KBM-7 (cell line): ENCODE data around the gene RAPGEF5.

Experiments
- DNase-seq: peaks from one replicate; pipeline ENCODE4 v3.0.0-alpha.2; 2015
- in situ Hi-C: fragments of 300-500 bp; cut with MboI; formaldehyde crosslinking; loops from 2 replicates; pipeline ENCODE4 v1.14.3; 2020; ENCODE audit warnings: low sequenced_read_pairs, low pct_unique_long_range_greater_than_20kb, mixed read lengths

RAPGEF5 gene

GRCh38 chr7:22182149-22182548 is 174.8 kb downstream of the RAPGEF5 start:
- DNase-seq, result no peak
- in situ Hi-C loops, result no loop called here

GRCh38 chr7:22181663-22182062 is 175.3 kb downstream of the RAPGEF5 start:
- in situ Hi-C loops, result no loop called here

GRCh38 chr7:22179442-22179879 is 177.5 kb downstream of the RAPGEF5 start:
- in situ Hi-C loops, result no loop called here

More at GRCh38 chr7:22181663-22182062, 175.3 kb downstream of the RAPGEF5 start:
- DNase-seq, result no peak

GRCh38 chr7:22178735-22179134 is 178.2 kb downstream of the RAPGEF5 start:
- DNase-seq, result no peak
- in situ Hi-C loops, result no loop called here

More at GRCh38 chr7:22179442-22179879, 177.5 kb downstream of the RAPGEF5 start:
- DNase-seq, result no peak

GRCh38 chr7:22176791-22177412 is 180.1 kb downstream of the RAPGEF5 start:
- in situ Hi-C loops, result no loop called here
- DNase-seq, result no peak

GRCh38 chr7:22174574-22174953 is 182.4 kb downstream of the RAPGEF5 start:
- no peak for DNase-seq
- in situ Hi-C loops, result no loop called here

GRCh38 chr7:22173685-22174573 is 183.0 kb downstream of the RAPGEF5 start:
- in situ Hi-C loops, result no loop called here
- peak; percentile 57 for DNase-seq

GRCh38 chr7:22168129-22168634 is 188.8 kb downstream of the RAPGEF5 start:
- no peak for DNase-seq
- in situ Hi-C loops, result no loop called here

GRCh38 chr7:22167482-22167881 is 189.5 kb downstream of the RAPGEF5 start:
- in situ Hi-C loops, result no loop called here
- DNase-seq, result no peak

- DNase-seq, result no peak
- in situ Hi-C loops, result no loop called here
These were observed 190.0 kb downstream of the RAPGEF5 start for GRCh38 chr7:22166928-22167327.

- in situ Hi-C loops, result no loop called here
- DNase-seq, result no peak
These were observed 197.6 kb downstream of the RAPGEF5 start for GRCh38 chr7:22159341-22159740.

- DNase-seq, result no peak
- in situ Hi-C loops, result no loop called here
These were observed 199.4 kb downstream of the RAPGEF5 start for GRCh38 chr7:22157552-22157951.

- in situ Hi-C loops, result no loop called here
- no peak for DNase-seq
These were observed 200.7 kb downstream of the RAPGEF5 start for GRCh38 chr7:22156205-22156604.

GRCh38 chr7:22154143-22154529 is 202.8 kb downstream of the RAPGEF5 start:
- in situ Hi-C loops, result no loop called here
- no peak for DNase-seq

GRCh38 chr7:22153432-22154142 is 203.4 kb downstream of the RAPGEF5 start:
- no peak for DNase-seq
- in situ Hi-C loops, result no loop called here

- in situ Hi-C loops, result no loop called here
- DNase-seq, result no peak
These were observed 204.3 kb downstream of the RAPGEF5 start for GRCh38 chr7:22152690-22153089.

GRCh38 chr7:22151901-22152300 is 205.1 kb downstream of the RAPGEF5 start:
- in situ Hi-C loops, result no loop called here
- DNase-seq, result no peak

GRCh38 chr7:22150221-22150620 is 206.7 kb downstream of the RAPGEF5 start:
- DNase-seq, result no peak
- in situ Hi-C loops, result no loop called here

GRCh38 chr7:22147868-22148267 is 209.1 kb downstream of the RAPGEF5 start:
- in situ Hi-C loops, result no loop called here
- no peak for DNase-seq
